Subcutaneous abdominal adipose tissue (tissue), 5 donors: ENCODE data around the gene PTPRD.

Experiments used
- H3K27ac ChIP-seq: one replicate; pipeline ENCODE4 v1.7.0; 2013; ENCODE audit warnings: low read depth, mild to moderate bottlenecking, inconsistent platforms, low read length, moderate library complexity
- H3K27me3 ChIP-seq, 5 donors: one replicate each; pipeline ENCODE4 v1.7.0; 2013; ENCODE audit warnings: low read length in 5 of 5, inconsistent platforms in 1 of 5; ENCODE audit not compliant: control insufficient read depth in 5 of 5, insufficient read depth in 4 of 5
- H3K36me3 ChIP-seq, 5 donors: one replicate each; pipeline ENCODE4 v1.7.0; 2013; ENCODE audit warnings: low read length in 5 of 5; ENCODE audit not compliant: control insufficient read depth in 5 of 5, insufficient read depth in 5 of 5
- H3K4me1 ChIP-seq, 5 donors: one replicate each; pipeline ENCODE4 v1.7.0; 2013; ENCODE audit warnings: low read length in 5 of 5, mild to moderate bottlenecking in 3 of 5, moderate library complexity in 1 of 5; ENCODE audit not compliant: control insufficient read depth in 5 of 5, insufficient read depth in 5 of 5
- H3K4me3 ChIP-seq, 5 donors: one replicate each; pipeline ENCODE4 v1.7.0; 2013; ENCODE audit warnings: low read length in 5 of 5, low read depth in 1 of 5
- H3K9ac ChIP-seq, 5 donors: one replicate each; pipeline ENCODE4 v1.7.0; 2013; ENCODE audit warnings: low read length in 5 of 5, mild to moderate bottlenecking in 4 of 5, moderate library complexity in 3 of 5
- H3K9me3 ChIP-seq, 5 donors: one replicate each; pipeline ENCODE4 v1.7.0; 2013; ENCODE audit warnings: low read length in 5 of 5; ENCODE audit not compliant: control insufficient read depth in 5 of 5
- donor health status: healthy.
- donor health status: healthy.
- donor health status: healthy.
- donor health status: healthy.
- donor health status: healthy.

The PTPRD gene

DNA sequence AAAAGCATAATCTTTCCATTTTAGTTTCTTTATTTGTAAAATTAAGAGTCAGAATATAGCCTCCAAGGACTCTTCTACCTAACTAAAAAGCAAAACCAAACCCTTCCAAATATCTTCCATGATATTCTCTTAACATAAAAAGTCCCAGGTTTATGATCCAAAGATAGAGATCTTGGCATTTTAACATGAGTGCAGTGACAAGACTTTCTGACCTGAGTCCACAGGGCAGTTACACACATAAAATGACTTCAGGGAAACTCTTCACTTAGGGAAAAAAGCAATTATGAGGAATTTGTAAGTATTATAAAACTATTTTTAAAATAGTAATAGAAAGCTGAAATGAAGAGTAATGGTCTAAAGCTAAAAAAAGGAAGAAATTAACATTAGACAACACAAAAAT is 2040.6 kb downstream of the PTPRD start:
- no peak overlapping the region for H3K9ac ChIP-seq
- H3K9me3 ChIP-seq, result no peaks in the 10 kb centered on the region
- H3K27ac ChIP-seq, result no peak overlapping the region
- H3K36me3 ChIP-seq, result no peaks in the 10 kb centered on the region
- no peaks in the 10 kb centered on the region for H3K27me3 ChIP-seq
- no peaks in the 10 kb centered on the region for H3K4me1 ChIP-seq
- no peak overlapping the region for H3K4me3 ChIP-seq

DNA sequence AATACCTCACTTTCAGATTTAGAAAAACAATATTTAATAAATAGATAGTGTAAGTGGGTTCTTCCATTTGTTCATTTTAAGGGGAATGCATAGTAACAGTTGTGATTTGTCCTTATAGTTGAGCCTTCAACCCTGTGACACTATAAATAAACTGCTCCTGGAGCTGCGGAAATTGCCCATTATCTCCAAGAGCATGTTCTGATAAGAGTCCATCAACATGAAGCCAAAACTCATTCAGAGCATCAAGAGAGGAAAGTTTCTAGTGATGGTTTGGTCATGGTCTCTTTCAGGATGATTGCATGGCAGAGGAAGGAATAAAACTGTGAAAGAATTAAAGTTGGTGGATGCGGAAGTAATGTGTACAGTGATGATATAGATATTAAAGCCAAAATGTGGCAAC is 2041.2 kb downstream of the PTPRD start:
- Histone ChIP-seq H3K36me3 (no peaks in the 10 kb centered on the region), H3K27me3 (no peaks in the 10 kb centered on the region), H3K4me1 (no peaks in the 10 kb centered on the region), H3K9ac (no peak overlapping the region), H3K9me3 (no peaks in the 10 kb centered on the region), H3K4me3 (no peak overlapping the region), H3K27ac (no peak overlapping the region)

DNA sequence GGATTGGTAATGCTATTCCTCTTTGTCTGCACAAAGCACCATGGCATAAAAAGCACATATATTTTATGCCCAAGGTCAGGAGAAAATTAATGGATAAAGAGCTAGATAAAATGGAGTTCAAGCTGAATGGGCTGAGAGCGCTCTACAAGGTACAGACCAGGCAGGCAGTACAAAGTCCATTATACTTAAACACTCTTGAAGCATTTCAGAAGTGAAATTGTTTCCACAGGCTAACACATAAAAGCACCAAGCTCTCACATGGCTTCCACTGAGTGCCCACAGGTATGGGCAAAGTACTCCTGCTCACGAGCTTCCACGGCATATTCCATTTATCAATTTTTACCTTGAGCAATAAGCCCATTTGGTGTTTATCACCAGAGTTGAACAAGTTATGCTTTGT is 2042.0 kb downstream of the PTPRD start:
- H3K27ac ChIP-seq, result no peak overlapping the region
- H3K9me3 ChIP-seq, result no peaks in the 10 kb centered on the region
- no peak overlapping the region for H3K4me3 ChIP-seq
- H3K4me1 ChIP-seq, result no peaks in the 10 kb centered on the region
- H3K9ac ChIP-seq, result no peak overlapping the region
- H3K36me3 ChIP-seq, result no peaks in the 10 kb centered on the region
- no peaks in the 10 kb centered on the region for H3K27me3 ChIP-seq

DNA sequence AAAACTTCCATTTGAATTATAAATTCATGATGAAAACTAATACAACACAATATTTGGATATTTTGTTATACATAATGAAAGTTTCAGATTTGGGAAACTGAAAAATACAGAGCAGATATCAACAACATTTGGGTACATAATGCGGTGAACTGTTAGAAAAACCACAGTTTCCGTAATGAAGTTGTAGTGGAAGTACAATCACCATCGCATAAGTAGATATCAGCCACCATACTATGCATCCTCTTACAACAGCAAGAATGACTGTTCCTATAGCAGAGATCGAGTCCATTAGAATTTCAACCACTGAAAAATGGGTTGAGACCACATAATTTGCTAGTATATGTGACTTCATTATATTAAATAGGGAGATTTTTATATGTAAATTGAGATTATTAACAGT is 2043.0 kb downstream of the PTPRD start:
- Histone ChIP-seq H3K27ac (no peak overlapping the region), H3K9ac (no peak overlapping the region), H3K4me3 (no peak overlapping the region), H3K27me3 (no peaks in the 10 kb centered on the region), H3K9me3 (no peaks in the 10 kb centered on the region), H3K4me1 (no peaks in the 10 kb centered on the region), H3K36me3 (no peaks in the 10 kb centered on the region)

DNA sequence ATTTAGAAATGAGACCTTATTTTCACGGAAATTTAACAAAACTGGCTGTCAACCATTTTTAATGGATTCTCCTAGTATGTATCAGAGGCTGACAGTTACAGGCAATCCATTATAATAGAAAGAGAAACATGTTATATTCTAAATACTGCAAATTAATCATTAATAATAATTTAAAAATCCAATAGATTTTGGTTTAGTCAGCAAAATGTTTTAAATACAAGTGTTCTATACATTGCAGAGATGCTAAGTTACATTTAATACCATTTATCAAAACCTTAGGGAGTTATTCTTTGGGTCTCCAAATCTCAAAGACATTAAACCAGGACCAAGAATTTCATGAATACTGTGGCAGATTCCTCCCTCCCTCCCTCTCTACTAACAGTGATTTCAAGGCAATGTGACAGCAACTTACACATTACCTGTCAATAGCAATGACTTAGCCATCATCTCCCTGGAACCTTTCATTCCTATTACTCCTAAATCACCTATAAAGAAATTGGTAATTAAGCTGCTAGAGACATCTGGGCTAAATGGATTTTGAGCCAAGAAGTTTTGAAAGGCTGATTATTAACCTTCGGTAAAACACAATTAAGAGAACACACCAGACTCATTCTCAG is 2044.7 kb downstream of the PTPRD start:
- Histone ChIP-seq H3K4me1 (no peaks in the 10 kb centered on the region), H3K27ac (no peak overlapping the region), H3K36me3 (no peaks in the 10 kb centered on the region), H3K27me3 (no peaks in the 10 kb centered on the region), H3K9me3 (no peaks in the 10 kb centered on the region), H3K4me3 (no peak overlapping the region), H3K9ac (no peak overlapping the region)

DNA sequence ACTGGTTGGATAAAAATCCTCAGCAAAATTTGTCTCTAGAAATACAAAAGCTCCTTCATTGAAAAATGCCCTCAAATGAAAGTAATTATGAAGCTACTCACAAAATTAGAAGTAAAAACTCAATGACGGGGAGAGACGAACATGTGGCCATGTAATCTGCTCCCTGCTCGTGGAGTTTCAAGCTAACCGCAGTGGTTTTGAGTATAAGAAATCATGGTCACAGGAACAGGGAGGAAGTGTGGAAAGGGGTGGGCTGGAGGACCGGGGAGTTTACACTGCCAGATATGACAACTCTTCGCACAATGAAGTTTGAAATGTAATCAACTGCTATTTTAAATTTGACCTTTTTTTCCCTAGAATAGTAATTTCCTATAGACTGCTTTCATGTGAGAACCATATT is 2047.8 kb downstream of the PTPRD start:
- no peak overlapping the region for H3K4me3 ChIP-seq
- no peaks in the 10 kb centered on the region for H3K36me3 ChIP-seq
- H3K27ac ChIP-seq, result no peak overlapping the region
- no peak overlapping the region for H3K9ac ChIP-seq
- H3K9me3 ChIP-seq, result no peaks in the 10 kb centered on the region
- H3K4me1 ChIP-seq, result no peaks in the 10 kb centered on the region
- no peaks in the 10 kb centered on the region for H3K27me3 ChIP-seq

DNA sequence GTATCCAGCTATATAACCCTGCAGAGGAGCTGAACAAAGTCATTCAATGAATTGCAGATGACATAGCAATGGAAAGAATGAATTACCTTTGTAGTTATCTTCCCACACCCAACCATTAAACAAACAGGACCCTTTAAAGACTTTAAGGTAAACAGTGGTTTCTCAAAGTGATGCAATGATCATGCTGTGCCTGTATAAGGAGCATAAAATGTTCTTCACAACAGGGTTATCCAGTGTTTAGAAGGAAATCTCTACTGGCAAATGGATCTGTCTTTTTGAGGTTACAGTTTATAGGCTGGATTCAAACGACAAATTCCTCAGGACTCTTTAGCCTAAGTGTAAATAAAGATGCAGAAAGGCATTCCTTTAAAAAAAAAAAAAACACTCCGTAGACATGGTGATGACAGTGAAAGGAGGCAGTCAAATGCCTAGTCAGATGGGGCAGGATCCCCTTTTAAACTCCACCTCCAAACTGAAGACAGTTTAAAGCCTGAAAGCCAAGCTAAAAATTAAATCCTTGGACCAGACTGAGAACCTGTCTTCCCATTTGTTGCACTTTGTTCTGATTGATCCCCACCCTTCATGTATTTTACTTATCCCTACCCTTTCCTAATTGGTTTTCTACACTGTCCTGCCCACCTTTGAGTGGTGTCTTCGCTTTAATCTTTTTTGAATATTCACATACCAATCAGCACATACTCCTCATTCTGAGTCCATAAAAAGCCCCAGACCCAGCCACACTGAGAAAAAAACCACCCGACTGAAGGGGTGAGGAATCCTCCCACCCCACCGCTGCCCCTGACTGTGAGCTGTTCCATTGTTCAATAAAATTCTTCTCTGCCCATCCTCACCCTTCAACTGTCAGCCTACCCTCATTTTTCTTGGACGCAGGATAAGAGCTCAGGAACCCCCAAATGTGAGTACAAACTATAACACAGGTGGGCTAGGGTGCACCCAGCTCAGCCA is 2052.0 kb downstream of the PTPRD start:
- Histone ChIP-seq H3K4me3 (no peak overlapping the region), H3K36me3 (no peaks in the 10 kb centered on the region), H3K9ac (no peak overlapping the region), H3K4me1 (peaks cover 0 to 9% (median 5%) of the 10 kb centered on the region in 5 donors), H3K27me3 (no peaks in the 10 kb centered on the region), H3K27ac (no peak overlapping the region), H3K9me3 (no peaks in the 10 kb centered on the region)

DNA sequence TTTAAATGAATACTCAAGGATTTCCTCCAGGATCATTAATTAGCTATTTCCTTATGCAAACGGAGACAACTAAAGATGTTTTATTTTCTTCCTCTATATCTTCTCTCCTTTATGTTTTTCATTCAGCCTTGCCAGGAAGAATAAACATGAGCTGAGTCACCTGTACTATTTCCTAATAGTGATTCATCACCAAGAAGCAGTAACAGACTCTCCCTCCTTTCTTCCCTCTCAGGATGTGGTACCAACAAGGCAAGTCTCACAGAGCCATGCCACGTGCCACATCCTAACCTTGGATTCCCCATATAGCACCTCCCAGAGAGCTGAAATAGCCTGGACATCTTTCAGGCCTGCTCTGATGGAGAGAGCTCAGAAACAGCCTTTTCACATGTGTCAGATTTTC is 2054.6 kb downstream of the PTPRD start:
- no peaks in the 10 kb centered on the region for H3K9me3 ChIP-seq
- no peak overlapping the region for H3K27ac ChIP-seq
- H3K27me3 ChIP-seq, result no peaks in the 10 kb centered on the region
- no peak overlapping the region for H3K4me3 ChIP-seq
- H3K4me1 ChIP-seq, result peaks cover 0 to 14% (median 10%) of the 10 kb centered on the region in 5 donors
- no peaks in the 10 kb centered on the region for H3K36me3 ChIP-seq
- no peak overlapping the region for H3K9ac ChIP-seq

DNA sequence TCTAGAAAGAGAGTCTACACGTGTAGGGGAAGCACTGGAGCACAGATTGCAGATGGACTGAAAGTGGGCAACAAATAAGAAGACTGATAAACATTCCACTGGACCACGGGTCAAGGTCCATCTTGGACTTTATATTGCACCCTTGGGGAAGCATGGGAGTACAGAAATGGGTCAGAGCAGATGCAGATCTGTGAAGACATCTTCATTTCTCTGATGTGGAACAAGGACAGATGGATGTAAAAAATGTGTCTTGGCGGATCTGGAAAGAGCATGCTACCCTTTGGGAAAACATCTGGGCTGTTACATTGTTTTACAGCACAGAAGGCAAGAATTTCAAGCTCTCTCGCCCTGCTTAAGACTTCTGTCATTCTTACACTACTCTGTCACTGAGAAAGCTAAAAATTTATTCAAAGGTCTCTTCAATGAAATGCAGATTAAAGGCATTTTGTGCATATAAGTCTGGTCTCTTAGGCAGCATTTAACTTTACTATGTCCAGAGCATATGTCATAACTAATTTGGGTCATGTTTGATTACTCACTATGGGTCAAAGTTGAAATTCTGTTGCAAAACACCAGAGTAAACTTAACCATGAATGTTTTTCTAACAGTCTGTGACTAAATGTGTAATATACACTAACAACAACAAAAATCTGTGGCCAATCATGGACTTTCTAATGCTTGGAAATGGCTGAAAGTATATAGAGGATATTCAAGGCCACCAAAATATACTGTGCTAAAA is 2056.9 kb downstream of the PTPRD start:
- Histone ChIP-seq H3K36me3 (no peaks in the 10 kb centered on the region), H3K9me3 (no peaks in the 10 kb centered on the region), H3K27me3 (no peaks in the 10 kb centered on the region), H3K9ac (no peak overlapping the region), H3K4me1 (peaks cover 0 to 14% (median 10%) of the 10 kb centered on the region in 5 donors), H3K27ac (no peak overlapping the region), H3K4me3 (no peak overlapping the region)

DNA sequence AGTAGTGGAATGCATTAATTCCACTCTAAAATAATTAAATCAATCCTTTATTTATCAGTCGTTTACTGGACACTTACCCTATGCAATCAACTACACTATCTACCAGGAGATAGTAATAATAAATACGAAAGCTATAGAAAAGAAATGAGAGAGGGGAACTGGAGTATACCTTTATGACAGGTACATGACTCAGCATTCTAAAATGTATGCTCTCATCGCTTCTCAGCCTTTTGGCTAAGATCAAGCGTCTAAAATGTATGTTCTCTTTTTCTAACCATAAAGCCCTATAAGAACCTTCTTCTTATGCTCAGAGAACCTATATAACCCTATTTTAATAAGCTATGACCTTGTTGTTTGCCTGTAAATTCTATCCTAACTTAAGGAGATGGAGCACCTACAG is 2059.4 kb downstream of the PTPRD start:
- H3K4me3 ChIP-seq, result no peak overlapping the region
- H3K4me1 ChIP-seq, result peaks cover 0 to 14% (median 10%) of the 10 kb centered on the region in 5 donors
- no peak overlapping the region for H3K9ac ChIP-seq

More for the DNA sequence above, 2059.4 kb downstream of the PTPRD start:
- Histone ChIP-seq H3K27ac (no peak overlapping the region), H3K36me3 (no peaks in the 10 kb centered on the region), H3K27me3 (no peaks in the 10 kb centered on the region), H3K9me3 (no peaks in the 10 kb centered on the region)
